Fibroblast of lung (primary cell): ENCODE measurements around the gene DRAXIN. TPM values are rescaled to one million over a fixed set of nuclear protein-coding genes. Genes with fewer than 3 reads are reported as not detected.

Source experiments
- DNase-seq, 2 donors: peaks; one replicate each; pipeline versions ENCODE4 v3.0.0 to v3.0.0-alpha.2; 2010; ENCODE audit warnings: low read depth in 2 of 2
- H2AFZ ChIP-seq: 2 replicates; pipeline ENCODE4 v1.5.1; 2012; ENCODE audit warnings: low read length, control low read depth, inconsistent platforms
- H3K27ac ChIP-seq: 2 replicates; pipeline ENCODE4 v1.5.1; 2011; ENCODE audit warnings: low read length, control low read depth; ENCODE audit not compliant: insufficient read depth
- H3K27me3 ChIP-seq: 2 replicates; pipeline ENCODE4 v1.5.1; 2011; ENCODE audit warnings: mild to moderate bottlenecking, low read length; ENCODE audit not compliant: control insufficient read depth, insufficient read depth
- H3K36me3 ChIP-seq: 2 replicates; pipeline ENCODE4 v1.5.1; 2011; ENCODE audit warnings: low read length; ENCODE audit not compliant: control insufficient read depth, insufficient read depth
- H3K4me1 ChIP-seq: 2 replicates; pipeline ENCODE4 v1.5.1; 2011; ENCODE audit warnings: low read length; ENCODE audit not compliant: control insufficient read depth, insufficient read depth; ENCODE audit errors: extremely low read depth
- H3K4me2 ChIP-seq: 2 replicates; pipeline ENCODE4 v1.5.1; 2011; ENCODE audit warnings: low read length, control low read depth; ENCODE audit not compliant: insufficient read depth; ENCODE audit errors: extremely low read depth
- H3K4me3 ChIP-seq, 4 experiments: fragments of 200-600 bp in 1 of 4; sonication (generic) in 1 of 4; replicated peaks in 1 of 4; 2 replicates each; pipeline ENCODE4 v1.5.1; 2011 to 2016; ENCODE audit warnings: low read length in 4 of 4, low read depth in 3 of 4, mild to moderate bottlenecking in 3 of 4, control low read depth in 2 of 4, inconsistent platforms in 1 of 4, mixed read lengths in 1 of 4; ENCODE audit not compliant: insufficient read depth in 1 of 4; ENCODE audit errors: control extremely low read depth in 1 of 4
- H3K79me2 ChIP-seq: 2 replicates; pipeline ENCODE4 v1.5.1; 2012; ENCODE audit warnings: mild to moderate bottlenecking, low read length, inconsistent platforms; ENCODE audit not compliant: control insufficient read depth, insufficient read depth
- H3K9ac ChIP-seq: 2 replicates; pipeline ENCODE4 v1.5.1; 2011; ENCODE audit warnings: mild to moderate bottlenecking, low read length, control low read depth; ENCODE audit not compliant: insufficient read depth
- H3K9me3 ChIP-seq: 2 replicates; pipeline ENCODE4 v1.5.1; 2012; ENCODE audit warnings: low read depth, low read length; ENCODE audit not compliant: control insufficient read depth, insufficient read depth
- H4K20me1 ChIP-seq: 2 replicates; pipeline ENCODE4 v1.5.1; 2011; ENCODE audit warnings: low read length; ENCODE audit not compliant: control insufficient read depth, insufficient read depth; ENCODE audit errors: extremely low read depth
- EZH2 ChIP-seq: IDR thresholded peaks from 2 replicates; pipeline ENCODE4 v1.5.1; 2012; ENCODE audit warnings: low read length, control low read depth, mild to moderate bottlenecking; ENCODE audit errors: missing control alignments
- polyA plus RNA-seq, 2 donors: library from polyadenylated mRNA; depleted of rRNA in 1 of 2; stranded (reverse) in 1 of 2; unstranded in 1 of 2; fragments of >200 nt; gene quantifications; 2 replicates each; pipeline ENCODE4 v1.2.1, GENCODE V29; 2011 to 2012; ENCODE audit warnings: missing spikeins in 1 of 2
- total RNA-seq: library from RNA; depleted of rRNA; stranded (reverse); fragments of >200 nt; gene quantifications from 2 replicates; pipeline ENCODE4 v1.2.1, GENCODE V29; 2014
- TF ChIP-seq, protein P1 (sequence below), 2 donors: IDR thresholded peaks in 1 of 2; conservative IDR thresholded peaks in 1 of 2; 1 replicate in 1 of 2; 2 replicates in 1 of 2; pipeline ENCODE4 v1.5.1; 2011 to 2012; ENCODE audit warnings: low read length in 2 of 2, control low read depth in 1 of 2, inconsistent platforms in 1 of 2, low read depth in 1 of 2, mild to moderate bottlenecking in 1 of 2

DRAXIN gene
- total and polyA plus RNA-seq, 2 donors (not counting 1 experiment from before 2014, with no cell fraction given) = 0.03 to 0.50 TPM

DNA sequence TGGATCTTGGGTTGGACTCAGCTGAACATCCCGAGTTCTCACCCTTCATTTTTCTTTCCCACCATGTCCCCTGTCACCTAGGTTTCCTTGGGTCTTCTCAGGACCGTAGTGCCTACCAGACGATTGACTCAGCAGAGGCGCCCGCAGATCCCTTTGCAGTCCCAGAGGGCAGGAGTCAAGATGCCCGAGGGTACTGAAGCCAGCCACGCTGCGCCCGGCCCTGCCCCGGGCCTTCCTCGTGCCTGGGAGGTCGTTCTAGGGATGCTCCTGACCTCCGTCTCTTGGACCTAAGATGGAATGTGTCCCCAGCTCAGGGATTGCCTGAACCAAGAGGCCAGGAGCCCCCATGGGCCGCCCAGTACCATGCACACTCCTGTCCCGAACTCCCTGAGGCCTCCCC, 58.5 kb downstream of the DRAXIN start:
- no peaks in the 10 kb centered on the region for H3K4me1 ChIP-seq
- H3K9ac ChIP-seq = no peak overlapping the region
- H2AFZ ChIP-seq = no peak overlapping the region
- TF ChIP-seq EZH2 = no peak
- TF ChIP-seq, protein P1, sequence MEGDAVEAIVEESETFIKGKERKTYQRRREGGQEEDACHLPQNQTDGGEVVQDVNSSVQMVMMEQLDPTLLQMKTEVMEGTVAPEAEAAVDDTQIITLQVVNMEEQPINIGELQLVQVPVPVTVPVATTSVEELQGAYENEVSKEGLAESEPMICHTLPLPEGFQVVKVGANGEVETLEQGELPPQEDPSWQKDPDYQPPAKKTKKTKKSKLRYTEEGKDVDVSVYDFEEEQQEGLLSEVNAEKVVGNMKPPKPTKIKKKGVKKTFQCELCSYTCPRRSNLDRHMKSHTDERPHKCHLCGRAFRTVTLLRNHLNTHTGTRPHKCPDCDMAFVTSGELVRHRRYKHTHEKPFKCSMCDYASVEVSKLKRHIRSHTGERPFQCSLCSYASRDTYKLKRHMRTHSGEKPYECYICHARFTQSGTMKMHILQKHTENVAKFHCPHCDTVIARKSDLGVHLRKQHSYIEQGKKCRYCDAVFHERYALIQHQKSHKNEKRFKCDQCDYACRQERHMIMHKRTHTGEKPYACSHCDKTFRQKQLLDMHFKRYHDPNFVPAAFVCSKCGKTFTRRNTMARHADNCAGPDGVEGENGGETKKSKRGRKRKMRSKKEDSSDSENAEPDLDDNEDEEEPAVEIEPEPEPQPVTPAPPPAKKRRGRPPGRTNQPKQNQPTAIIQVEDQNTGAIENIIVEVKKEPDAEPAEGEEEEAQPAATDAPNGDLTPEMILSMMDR (conservative IDR thresholded peaks at IDR 0.05 in 1 of 2, IDR thresholded peaks at IDR 0.05 in 1 of 2; ENCODE audit: low read depth in 1 of 2, low read length in 2 of 2) = no peak
- no peak overlapping the region for H3K4me2 ChIP-seq
- H3K27ac ChIP-seq = no peak overlapping the region
- no peaks in the 10 kb centered on the region for H3K27me3 ChIP-seq
- peaks cover 5% of the 10 kb centered on the region for H3K36me3 ChIP-seq
- H3K79me2 ChIP-seq = no peaks in the 10 kb centered on the region
- no peak overlapping the region for H3K4me3 ChIP-seq
- H3K9me3 ChIP-seq = no peaks in the 10 kb centered on the region
- H4K20me1 ChIP-seq = no peaks in the 10 kb centered on the region
- no peak for DNase-seq

DNA sequence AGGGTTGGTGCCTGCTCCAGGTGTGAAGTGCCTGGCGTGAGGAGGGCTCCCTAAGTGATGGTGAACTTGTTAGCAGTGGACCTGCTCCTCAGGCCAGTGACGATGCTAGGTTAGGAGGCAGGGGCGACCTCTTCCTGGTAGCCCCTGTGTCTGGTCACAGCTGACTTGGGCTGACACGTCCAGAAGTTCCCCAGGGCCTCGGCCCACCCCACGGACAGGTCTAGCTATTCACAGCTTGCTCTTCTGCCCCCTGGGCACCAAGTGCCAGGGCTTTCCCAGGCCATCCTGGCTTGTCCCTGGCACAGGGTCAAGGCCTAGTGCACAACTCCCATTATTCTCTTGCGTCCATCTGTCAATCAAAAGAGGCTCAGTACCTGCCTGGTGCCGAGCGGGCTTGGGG, 59.6 kb downstream of the DRAXIN start:
- Histone ChIP-seq H3K9me3 (no peaks in the 10 kb centered on the region), H3K79me2 (no peaks in the 10 kb centered on the region), H3K4me3 (no peak overlapping the region), H3K36me3 (peaks cover 5% of the 10 kb centered on the region), H2AFZ (no peak overlapping the region), H3K4me1 (no peaks in the 10 kb centered on the region), H3K9ac (no peak overlapping the region), H3K27me3 (peaks cover 3% of the 10 kb centered on the region), H3K4me2 (no peak overlapping the region), H4K20me1 (no peaks in the 10 kb centered on the region), H3K27ac (no peak overlapping the region)
- TF ChIP-seq, protein P1 (conservative IDR thresholded peaks at IDR 0.05 in 1 of 2, IDR thresholded peaks at IDR 0.05 in 1 of 2; ENCODE audit: low read depth in 1 of 2, low read length in 2 of 2) = no peak
- TF ChIP-seq EZH2 = no peak
- DNase-seq = no peak

DNA sequence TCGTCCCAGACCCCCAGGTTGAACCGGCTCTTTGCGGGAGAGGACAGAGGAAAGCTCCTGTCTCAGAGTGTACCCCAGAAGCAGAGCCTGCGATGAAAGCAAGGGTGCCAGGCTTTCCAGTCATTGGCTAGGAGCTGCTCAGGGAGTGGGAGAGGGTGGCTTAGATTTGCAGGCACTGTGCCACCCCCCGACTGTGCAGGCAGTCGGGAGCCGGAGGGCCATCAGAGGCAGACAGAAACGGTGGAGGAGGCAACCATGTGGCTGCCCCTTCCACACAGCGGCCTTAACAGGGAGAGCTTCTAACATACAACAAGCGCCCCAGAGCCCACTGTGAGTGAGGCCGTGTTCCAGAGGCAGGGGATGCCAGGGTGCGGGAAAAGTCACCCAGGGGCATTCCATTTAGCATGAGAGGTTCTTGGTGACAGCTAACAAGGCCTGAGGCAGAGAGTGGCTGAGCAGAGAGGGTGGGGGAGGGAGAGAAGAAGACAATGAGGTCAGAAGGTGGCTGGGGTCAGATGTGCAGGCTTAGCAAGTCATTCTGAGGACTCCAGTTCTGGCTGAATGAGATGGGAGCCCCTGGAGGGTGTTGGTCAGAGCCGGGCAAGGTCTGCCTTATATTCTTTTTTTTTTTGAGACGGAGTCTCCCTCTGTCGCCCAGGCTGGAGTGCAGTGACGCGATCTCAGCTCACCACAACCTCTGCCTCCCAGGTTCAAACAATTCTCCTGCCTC, 61.0 kb downstream of the DRAXIN start:
- no peak overlapping the region for H3K4me2 ChIP-seq
- DNase-seq = no peak
- no peak overlapping the region for H2AFZ ChIP-seq
- H3K4me1 ChIP-seq = no peaks in the 10 kb centered on the region
- TF ChIP-seq EZH2 = no peak
- TF ChIP-seq, protein P1 (conservative IDR thresholded peaks at IDR 0.05 in 1 of 2, IDR thresholded peaks at IDR 0.05 in 1 of 2; ENCODE audit: low read depth in 1 of 2, low read length in 2 of 2) = no peak
- peaks cover 3% of the 10 kb centered on the region for H3K27me3 ChIP-seq
- no peak overlapping the region for H3K27ac ChIP-seq
- no peak overlapping the region for H3K9ac ChIP-seq
- peaks cover 5% of the 10 kb centered on the region for H3K36me3 ChIP-seq
- no peaks in the 10 kb centered on the region for H4K20me1 ChIP-seq
- no peaks in the 10 kb centered on the region for H3K9me3 ChIP-seq
- no peaks in the 10 kb centered on the region for H3K79me2 ChIP-seq
- H3K4me3 ChIP-seq = no peak overlapping the region
